Omental fat pad (tissue), 4 donors: Measurements from ENCODE around the gene BHLHE41. TPM values are rescaled to one million over a fixed set of nuclear protein-coding genes. Genes with fewer than 3 reads are reported as not detected.

Experiments
- ATAC-seq: fragments of 150-250 bp; one replicate; pipeline ENCODE4 v1.9.1; 2016; ENCODE audit warnings: mild to moderate bottlenecking, moderate library complexity; ENCODE audit not compliant: low FRiP score
- DNase-seq: peaks from one replicate; pipeline ENCODE4 v3.0.0-alpha.2; 2019; ENCODE audit warnings: low spot score
- total RNA-seq, 4 donors: library from RNA; depleted of rRNA; stranded (reverse); fragments of >200 nt; gene quantifications; one replicate each; pipeline ENCODE4 v1.1.0, GENCODE V29; 2016
- TF ChIP-seq, protein P1 (sequence below), 3 donors: fragments of 450-650 bp; IDR thresholded peaks; one replicate each; pipeline ENCODE4 v1.5.1; 2016 to 2017; ENCODE audit warnings: antibody characterized with exemption in 3 of 3, mild to moderate bottlenecking in 3 of 3, moderate library complexity in 2 of 3

Gene BHLHE41
- total RNA-seq, 4 donors from 2014 or later, result 4.6 to 7.5 (median 5.2) TPM

DNA sequence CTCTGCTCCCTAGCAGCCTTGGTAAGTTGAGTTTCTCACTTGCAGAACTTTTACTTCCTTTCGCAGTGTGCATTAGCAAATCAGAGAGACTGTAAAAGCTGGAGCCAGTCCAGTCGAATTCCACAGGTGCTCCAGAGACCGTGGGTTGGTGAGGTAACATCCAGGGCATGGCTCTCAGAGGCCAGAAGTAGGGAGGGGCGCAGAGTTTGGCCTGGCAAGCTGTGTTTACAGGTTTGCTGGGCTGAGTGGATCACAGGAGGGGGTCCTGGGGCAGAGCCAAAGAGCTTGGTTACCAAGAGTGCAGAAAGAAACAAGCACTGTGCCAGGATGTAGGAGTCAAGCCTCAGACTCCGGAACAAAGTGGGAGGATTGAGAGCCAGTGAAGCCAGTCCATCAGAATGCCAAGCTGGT is 10.2 kb upstream of the BHLHE41 start:
- DNase-seq, result no peak
- TF ChIP-seq, protein P1, sequence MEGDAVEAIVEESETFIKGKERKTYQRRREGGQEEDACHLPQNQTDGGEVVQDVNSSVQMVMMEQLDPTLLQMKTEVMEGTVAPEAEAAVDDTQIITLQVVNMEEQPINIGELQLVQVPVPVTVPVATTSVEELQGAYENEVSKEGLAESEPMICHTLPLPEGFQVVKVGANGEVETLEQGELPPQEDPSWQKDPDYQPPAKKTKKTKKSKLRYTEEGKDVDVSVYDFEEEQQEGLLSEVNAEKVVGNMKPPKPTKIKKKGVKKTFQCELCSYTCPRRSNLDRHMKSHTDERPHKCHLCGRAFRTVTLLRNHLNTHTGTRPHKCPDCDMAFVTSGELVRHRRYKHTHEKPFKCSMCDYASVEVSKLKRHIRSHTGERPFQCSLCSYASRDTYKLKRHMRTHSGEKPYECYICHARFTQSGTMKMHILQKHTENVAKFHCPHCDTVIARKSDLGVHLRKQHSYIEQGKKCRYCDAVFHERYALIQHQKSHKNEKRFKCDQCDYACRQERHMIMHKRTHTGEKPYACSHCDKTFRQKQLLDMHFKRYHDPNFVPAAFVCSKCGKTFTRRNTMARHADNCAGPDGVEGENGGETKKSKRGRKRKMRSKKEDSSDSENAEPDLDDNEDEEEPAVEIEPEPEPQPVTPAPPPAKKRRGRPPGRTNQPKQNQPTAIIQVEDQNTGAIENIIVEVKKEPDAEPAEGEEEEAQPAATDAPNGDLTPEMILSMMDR (IDR thresholded peaks at IDR 0.05), result no peak

DNA sequence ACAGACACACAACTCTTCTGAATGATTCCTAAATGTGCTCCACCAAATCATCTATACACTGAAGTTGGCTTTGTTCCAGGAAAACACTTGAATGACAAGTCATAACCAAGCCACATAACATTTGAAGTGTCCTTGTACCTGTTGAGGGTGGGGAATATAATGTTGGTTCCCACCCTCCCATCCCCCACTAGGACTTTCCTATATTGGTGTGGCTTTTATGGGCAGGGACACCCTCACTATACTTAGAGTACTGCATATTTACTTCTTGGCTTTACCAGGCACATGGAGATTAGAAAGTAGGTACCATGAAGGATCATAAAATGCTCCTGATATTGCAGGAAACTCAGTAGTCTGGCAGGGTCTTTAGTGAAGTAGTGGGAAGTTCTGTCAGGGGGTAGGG is 9.7 kb upstream of the BHLHE41 start:
- TF ChIP-seq, protein P1 (IDR thresholded peaks at IDR 0.05), result no peak
- DNase-seq, result no peak
- ATAC-seq, result no peak

More for the DNA sequence above, 10.2 kb upstream of the BHLHE41 start:
- ATAC-seq, result peak; percentile 93

DNA sequence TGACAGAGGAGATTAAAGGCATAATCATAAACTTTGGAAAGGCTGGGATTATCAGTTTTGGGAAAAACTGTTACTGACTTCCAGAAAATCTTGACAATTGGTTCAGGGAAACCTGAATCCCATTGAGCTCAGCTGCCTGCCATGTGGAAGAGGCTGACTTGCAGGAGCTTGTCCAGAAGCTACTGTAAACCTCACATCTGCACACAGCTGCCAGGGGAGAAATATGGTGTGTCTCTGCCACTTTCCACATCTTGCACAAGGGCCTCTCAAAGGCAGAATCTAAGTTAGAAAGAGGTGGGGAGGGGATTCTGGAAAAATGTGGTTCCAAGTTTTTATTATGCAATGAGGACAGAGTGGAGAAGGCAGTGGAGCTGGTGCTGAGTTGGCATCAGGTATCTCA is 8.7 kb upstream of the BHLHE41 start:
- TF ChIP-seq, protein P1 (IDR thresholded peaks at IDR 0.05), result no peak
- ATAC-seq (no peak), DNase-seq (no peak)

DNA sequence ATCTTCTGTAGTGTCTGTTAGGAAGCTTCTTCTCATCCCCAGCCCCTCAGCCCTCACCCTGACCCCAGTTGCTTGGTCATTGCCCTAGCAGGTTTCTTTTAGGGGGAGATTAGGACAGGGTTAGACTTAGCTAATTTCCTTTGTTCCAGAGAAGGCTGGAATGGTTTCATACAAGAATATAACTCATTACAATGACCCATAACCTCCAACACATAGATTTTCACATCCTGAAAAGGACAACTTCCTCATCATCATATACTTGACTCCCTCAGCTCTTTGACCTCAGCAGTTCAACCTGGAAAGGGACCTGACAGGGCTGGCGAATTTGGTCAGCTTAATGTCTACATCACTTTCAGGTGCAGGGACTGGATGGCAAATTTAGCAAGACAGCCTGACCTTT is 8.0 kb upstream of the BHLHE41 start:
- TF ChIP-seq, protein P1 (IDR thresholded peaks at IDR 0.05), result no peak
- DNase-seq, result no peak
- ATAC-seq, result no peak

DNA sequence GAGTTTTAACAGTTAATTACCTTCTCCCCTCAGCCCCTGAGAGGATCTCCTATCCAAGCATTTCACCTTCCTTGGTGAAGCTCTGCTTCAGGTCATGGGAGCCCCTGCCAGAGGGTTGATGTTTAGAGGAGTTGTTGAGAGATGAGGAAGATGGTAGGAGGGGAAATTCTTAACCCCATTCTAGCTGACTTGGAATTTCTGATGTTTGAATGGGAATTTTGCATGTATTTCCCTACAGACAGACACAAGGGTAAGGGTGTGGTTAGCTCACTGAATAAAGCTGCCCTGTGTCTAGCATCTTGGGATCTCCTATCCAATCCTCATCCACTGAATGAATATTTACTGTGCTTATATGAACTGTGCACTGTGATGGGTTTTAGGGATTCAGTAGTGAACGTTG is 7.1 kb upstream of the BHLHE41 start:
- ATAC-seq (no peak), DNase-seq (no peak)
- TF ChIP-seq, protein P1 (IDR thresholded peaks at IDR 0.05), result no peak

DNA sequence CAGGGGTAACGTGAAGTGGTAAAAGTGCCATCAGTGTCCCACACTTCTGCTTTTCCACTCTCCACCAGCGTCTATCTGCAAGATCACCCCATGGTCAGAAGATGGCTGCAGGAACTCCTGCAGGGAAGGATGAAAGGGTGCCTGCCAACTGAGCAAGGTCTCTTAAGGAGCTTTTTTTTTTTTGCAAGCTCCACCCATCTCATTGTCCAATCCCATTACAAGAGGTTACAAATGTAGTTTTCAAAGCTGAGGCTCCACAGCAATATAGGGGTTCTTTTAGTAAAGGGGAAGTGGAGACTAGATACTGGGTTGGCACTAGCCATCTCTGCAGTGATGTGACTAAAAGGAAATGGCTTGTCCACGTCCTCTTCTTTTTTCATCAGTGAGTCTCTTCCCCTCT is 5.9 kb upstream of the BHLHE41 start:
- DNase-seq (no peak), ATAC-seq (no peak)
- TF ChIP-seq, protein P1 (IDR thresholded peaks at IDR 0.05), result no peak

DNA sequence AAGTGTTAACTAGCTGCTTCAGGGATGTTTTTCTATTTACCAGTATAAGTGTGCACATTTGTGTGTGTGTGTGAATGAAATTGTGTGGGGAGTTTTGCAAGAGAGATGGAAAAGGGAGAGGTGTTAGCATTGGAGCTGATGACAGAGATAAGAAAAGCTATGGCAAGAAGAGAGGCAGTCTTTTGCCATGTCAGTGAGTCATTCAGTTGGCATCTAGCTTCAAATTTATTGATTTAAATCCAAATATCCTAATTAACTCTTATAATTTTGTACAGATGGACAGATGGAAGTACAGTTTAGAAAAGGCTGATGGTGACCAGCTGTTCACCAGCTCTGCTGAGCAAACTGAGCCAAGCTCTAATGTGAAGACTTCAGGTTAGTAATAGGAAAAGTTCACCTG is 3.3 kb upstream of the BHLHE41 start:
- TF ChIP-seq, protein P1 (IDR thresholded peaks at IDR 0.05), result no peak
- no peak for ATAC-seq

More for the DNA sequence above, 3.3 kb upstream of the BHLHE41 start:
- no peak for DNase-seq
